Amygdala (tissue), 56 donors: Measurements from ENCODE around the gene GTF2I.
"Not testable (repeated sequence)": the region's sequence is repeated elsewhere in the genome, so short reads cannot be mapped to it uniquely, and the experiment has no call there.

Experiments used
- DNase-seq, 56 donors: peaks; one replicate each; lab custom pipeline; 2025; lab: John Stamatoyannopoulos, UW

The GTF2I gene

DNA sequence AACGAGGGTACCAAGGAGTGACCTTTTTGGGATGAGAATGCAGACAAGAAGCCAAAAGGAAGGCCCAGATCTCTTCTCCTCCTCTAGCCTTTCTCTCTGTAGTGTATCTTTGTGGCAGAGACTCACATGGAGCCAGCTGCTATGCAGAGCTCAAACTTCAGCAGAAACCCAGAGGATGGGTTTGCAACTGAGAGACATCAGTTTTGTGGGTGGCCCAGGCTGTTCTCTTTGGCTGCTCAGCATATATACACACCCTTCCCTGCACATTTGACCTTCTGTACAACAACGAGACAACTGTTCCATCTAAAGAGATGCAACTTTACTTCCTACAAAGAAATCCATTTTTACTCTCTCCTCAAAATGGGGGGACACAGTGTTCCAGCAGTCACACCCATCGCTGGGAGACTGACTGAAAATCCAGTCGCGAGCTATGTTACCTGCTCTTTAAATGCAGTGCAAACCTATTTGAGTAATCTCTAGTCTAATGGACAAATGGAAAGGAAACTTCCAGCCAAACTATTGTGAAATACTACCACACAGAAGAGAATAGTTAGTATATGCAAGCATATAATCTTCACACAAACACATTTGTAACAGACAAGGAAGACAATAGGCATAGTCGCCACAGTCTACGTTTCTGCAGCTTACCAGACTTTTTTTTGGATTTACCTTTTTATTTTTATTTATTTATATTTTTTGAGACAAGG is 51.2 kb downstream of the GTF2I start:
- DNase-seq: peak in 13 of 56 donors; percentile 6 to 28 (median 9)

- no peak for DNase-seq
These were observed 52.6 kb downstream of the GTF2I start for GRCh38 chr7:74709880-74710671.

- DNase-seq: no peak
These were observed 56.0 kb downstream of the GTF2I start for GRCh38 chr7:74713567-74713966.

DNA sequence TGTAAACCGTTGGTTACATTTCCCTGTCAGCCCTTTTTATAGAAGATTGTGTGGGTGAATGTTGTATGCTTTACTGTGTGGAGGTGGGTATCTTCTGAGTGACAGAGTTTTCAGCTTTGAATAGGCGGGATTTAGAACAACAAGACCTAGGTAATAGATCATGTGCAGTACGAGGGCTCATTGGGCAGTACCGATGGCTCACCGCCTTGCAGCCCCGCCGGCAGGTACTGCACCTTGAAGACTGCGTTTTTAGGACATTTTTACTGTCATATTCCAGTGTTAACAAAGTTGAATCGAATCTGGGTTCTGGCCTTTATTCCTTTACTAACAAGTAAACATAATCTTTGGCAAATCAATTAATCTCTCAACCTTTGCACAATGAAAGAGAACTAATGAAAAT is 60.4 kb downstream of the GTF2I start:
- DNase-seq: no peak

DNA sequence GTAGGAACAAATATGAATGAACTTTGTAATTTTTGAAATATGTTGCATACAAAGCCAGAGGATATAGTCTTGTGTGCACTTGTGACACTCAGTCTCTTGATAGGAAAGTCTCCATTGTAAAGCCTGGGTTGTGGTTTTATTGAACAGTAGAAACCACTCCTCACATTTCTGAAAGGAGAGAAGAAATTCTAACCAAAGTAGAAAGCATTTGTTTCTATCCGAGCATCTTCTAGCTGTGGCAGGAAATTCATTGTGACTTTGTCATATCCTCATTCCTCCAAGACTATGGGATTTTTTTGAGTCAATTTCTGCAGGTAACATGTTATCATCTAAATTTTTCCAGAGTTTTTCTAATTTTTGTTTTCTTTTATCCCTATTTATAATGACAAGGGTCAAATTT is 60.8 kb downstream of the GTF2I start:
- no peak for DNase-seq

GRCh38 chr7:74722153-74722552 is 64.6 kb downstream of the GTF2I start:
- DNase-seq: no peak

- DNase-seq: no peak
These were observed 68.3 kb downstream of the GTF2I start for GRCh38 chr7:74725840-74726239.

- no peak for DNase-seq
These were observed 69.0 kb downstream of the GTF2I start for GRCh38 chr7:74726309-74727101.

DNA sequence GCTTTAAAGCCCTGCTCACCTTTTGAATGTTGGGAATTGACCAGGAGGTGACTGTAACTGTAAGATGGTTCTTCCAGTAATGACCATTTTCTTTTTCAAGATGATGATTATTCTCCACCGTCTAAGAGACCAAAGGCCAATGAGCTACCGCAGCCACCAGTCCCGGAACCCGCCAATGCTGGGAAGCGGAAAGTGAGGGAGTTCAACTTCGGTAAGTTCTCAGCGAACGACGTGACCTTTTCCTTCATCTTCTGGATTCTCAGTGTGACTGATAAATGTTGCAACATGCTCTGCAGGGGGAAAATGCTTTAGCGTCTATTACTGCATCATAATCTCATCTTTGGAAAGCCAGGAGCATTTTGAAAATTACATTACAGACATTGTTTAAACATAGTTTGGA is 71.2 kb downstream of the GTF2I start:
- not testable (repeated sequence) for DNase-seq

DNA sequence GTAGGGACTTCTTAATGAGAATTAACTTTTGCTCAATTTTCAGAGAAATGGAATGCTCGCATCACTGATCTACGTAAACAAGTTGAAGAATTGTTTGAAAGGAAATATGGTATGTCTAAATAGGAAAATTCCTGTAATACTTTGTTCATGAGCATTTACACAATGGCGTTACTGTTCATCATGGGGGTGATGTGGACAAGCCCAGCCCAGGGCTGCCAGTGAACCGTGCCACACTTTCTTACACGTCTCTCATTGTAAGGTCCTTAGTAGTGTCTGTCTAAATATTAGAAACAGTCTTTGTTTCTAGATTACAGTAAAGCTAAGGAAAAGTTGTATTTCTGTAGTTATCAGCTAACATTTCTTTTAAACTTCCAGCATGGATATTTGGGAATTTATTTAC is 72.7 kb downstream of the GTF2I start:
- not testable (repeated sequence) for DNase-seq

GRCh38 chr7:74739974-74740703 is 82.6 kb downstream of the GTF2I start:
- not testable (repeated sequence) for DNase-seq

- not testable (repeated sequence) for DNase-seq
These were observed 86.5 kb downstream of the GTF2I start for GRCh38 chr7:74743936-74744557.

GRCh38 chr7:74753921-74754482 is 96.5 kb downstream of the GTF2I start:
- not testable (repeated sequence) for DNase-seq

DNA sequence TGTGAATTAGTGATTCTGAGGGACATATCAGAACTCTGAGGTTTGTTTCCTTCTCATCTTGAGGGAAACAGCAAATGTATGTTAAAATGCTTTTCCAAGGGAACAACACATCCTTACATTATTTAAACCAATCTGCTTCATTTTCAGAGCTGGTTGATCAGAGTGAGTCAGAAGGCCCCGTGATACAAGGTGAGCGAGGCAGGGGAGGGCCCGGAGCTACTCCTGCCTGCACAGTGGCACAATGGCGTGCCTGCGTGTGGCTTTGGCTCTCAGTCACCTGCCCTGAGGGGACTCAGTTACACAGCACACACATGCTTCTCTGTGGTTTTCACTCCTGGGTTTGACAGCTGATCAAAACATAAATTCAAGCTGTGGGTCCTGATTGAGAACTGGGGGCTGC is 99.2 kb downstream of the GTF2I start:
- DNase-seq: not testable (repeated sequence)

DNA sequence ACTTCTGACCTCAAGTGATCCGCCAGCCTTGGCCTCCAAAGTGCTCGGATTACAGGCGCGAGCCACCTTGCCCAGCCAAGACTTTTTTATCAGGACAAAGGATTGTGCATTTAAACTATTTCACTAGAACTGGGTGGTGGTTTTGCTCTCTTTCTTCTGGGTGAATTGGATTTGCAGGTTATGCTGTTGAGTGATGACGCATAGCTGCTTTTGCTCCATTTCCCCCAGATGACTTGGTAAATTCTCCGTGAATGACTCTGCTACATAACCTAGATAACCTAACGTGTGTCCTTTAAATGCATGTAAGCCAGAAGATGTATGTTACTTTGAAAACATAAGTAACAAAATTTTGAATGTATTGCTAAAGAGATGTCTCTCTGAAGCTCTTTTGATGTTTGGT is 100.8 kb downstream of the GTF2I start:
- DNase-seq: not testable (repeated sequence)

DNA sequence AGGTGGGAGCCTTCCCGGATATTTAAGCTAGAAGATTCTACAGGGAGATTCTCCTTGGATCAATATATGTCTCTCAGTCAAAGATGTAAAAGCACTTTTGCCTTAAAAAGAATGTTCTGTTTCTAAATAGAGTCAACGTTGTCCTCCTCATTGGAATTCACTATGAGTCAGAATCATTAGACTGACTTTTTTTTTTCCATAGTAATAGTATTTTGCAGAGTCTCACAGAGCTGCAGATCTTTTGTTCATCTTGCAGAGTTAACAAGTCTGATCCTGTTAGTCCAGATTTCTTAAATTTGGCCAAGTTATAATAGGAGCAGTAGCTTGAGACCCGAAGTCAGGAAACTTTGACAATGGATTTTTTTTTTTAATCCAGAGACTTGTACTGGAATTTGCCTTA is 101.5 kb downstream of the GTF2I start:
- not testable (repeated sequence) for DNase-seq

DNA sequence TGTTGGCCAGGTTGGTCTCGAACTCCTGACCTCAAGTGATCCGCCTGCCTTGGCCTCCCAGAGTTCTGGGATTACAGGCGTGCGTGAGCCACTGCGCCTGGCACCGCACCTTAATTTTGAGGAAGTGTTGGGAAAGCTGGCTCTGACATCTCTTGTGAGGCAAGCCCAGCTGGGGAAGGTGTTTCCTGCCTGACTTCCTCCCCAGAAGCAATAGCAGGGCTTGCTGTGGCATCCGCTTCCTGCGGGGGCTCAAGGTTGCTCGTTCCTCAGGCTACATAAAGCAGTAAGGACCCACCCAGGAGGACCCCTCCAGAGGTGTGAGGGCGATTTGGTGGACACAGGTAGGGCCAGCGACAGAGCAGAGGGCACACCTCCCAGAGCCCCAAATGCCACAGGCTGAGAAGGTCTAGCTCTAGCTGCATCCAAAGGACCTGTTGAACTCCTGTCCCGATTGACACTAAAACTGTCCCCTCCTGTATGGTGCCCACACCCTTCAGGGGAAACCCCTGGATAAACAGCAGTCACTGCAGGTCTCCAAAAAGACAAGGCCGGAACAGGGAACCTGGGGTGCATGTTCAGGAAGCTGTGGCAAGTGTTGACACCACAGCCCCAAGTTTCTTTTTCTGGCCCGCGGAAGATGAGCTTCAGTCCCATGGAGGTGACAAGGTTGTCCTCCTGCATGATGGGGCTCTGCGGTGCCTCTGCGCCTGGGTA is 107.8 kb downstream of the GTF2I start:
- not testable (repeated sequence) for DNase-seq

DNA sequence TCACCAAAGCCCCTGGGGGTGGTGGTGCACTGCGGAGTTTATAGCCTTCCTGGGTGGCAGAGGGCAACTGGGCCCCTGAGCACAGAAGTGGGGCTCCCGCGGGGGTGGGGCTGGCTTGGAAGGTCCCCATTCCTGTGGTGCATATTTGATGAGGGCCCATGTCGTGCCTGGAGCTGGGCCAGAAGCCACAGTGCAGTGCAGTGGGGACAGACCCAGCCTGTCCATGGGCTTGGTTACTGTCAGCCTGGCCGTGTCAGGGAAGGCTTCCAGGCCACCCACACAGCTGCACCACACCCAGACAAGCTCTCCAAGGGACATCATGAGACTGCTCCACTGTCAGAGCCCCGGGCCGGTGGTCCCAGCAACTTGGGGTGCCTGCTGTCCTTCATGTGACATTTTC is 109.0 kb downstream of the GTF2I start:
- not testable (repeated sequence) for DNase-seq

DNA sequence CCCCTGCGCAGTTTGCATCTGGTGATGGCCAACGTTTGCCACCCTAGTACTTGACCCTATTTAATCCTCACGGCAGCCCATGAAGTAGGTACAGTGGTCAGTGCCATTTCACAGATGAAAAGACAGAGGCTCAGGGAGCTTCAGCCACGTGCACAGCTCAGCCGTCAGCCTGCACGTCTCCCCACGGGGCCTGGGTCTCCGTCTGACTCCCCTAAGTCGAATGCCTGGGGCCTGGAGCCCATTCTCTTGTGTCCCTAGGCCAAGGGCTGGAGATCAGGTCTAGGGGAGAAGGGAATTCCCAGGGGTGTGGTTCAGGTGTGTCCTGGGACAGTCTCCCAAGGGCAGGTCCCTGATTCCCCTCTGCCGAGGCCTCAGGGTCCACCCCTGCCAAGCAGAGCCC is 109.5 kb downstream of the GTF2I start:
- DNase-seq: not testable (repeated sequence)
